Glutamatergic neuron (in vitro differentiated cells): ENCODE results near the gene CYLD. TPM values are rescaled to one million over a fixed set of nuclear protein-coding genes. Genes with fewer than 3 reads are reported as not detected.

Source experiments
- DNase-seq: peaks from one replicate; pipeline ENCODE4 v3.0.0; 2022
- H3K27ac Mint-ChIP-seq: one replicate; pipeline ENCODE4 v1.8.0; 2020; ENCODE audit warnings: mild to moderate bottlenecking, mixed read lengths, inconsistent platforms; ENCODE audit not compliant: unreplicated experiment
- H3K27me3 Mint-ChIP-seq: one replicate; pipeline ENCODE4 v1.8.0; 2020; ENCODE audit warnings: mild to moderate bottlenecking, moderate library complexity, mixed read lengths, inconsistent platforms; ENCODE audit not compliant: unreplicated experiment
- H3K36me3 Mint-ChIP-seq: one replicate; pipeline ENCODE4 v1.8.0; 2020; ENCODE audit warnings: mild to moderate bottlenecking, mixed read lengths, inconsistent platforms; ENCODE audit not compliant: unreplicated experiment
- H3K4me1 Mint-ChIP-seq: one replicate; pipeline ENCODE4 v1.8.0; 2020; ENCODE audit warnings: mild to moderate bottlenecking, low read depth, mixed read lengths, inconsistent platforms; ENCODE audit not compliant: unreplicated experiment
- H3K4me3 Mint-ChIP-seq: one replicate; pipeline ENCODE4 v1.8.0; 2020; ENCODE audit warnings: mild to moderate bottlenecking, mixed read lengths, inconsistent platforms; ENCODE audit not compliant: unreplicated experiment
- H3K9me3 Mint-ChIP-seq: one replicate; pipeline ENCODE4 v1.8.0; 2020; ENCODE audit warnings: mild to moderate bottlenecking, moderate library complexity, mixed read lengths, inconsistent platforms; ENCODE audit not compliant: unreplicated experiment
- CTCF ChIP-seq: fragments of 200-600 bp; sonication (generic); IDR thresholded peaks from one replicate; pipeline ENCODE4 v1.5.0; 2021; ENCODE audit not compliant: partially characterized antibody, unreplicated experiment
- total RNA-seq: library from RNA; stranded (reverse); fragmentation: NEBNext Ultra II Directional; extraction: Animal tissue kit (Norgen Biotek cat#: 25700); gene quantifications from one replicate; pipeline ENCODE4 v1.2.1, GENCODE V29; 2021; ENCODE audit not compliant: unreplicated experiment

Gene CYLD
- total RNA-seq, 1 donor from 2014 or later = 39.5 TPM

GRCh38 chr16:50697881-50698767, 43.8 kb upstream of the CYLD start:
- TF ChIP-seq CTCF = no peak
- Mint-ChIP-seq H3K4me3 (no peak overlapping the region), H3K27me3 (peaks cover 2% of the 10 kb centered on the region), H3K9me3 (peaks cover 5% of the 10 kb centered on the region), H3K27ac (no peak overlapping the region), H3K36me3 (no peaks in the 10 kb centered on the region), H3K4me1 (no peaks in the 10 kb centered on the region)
- no peak for DNase-seq

GRCh38 chr16:50699326-50700159, 42.3 kb upstream of the CYLD start:
- no peak overlapping the region for H3K27ac Mint-ChIP-seq
- no peaks in the 10 kb centered on the region for H3K4me1 Mint-ChIP-seq
- H3K27me3 Mint-ChIP-seq = peaks cover 2% of the 10 kb centered on the region
- H3K36me3 Mint-ChIP-seq = peaks cover 5% of the 10 kb centered on the region
- no peak for DNase-seq
- TF ChIP-seq CTCF = no peak
- H3K9me3 Mint-ChIP-seq = peaks cover 7% of the 10 kb centered on the region
- no peak overlapping the region for H3K4me3 Mint-ChIP-seq

GRCh38 chr16:50702725-50703124, 39.2 kb upstream of the CYLD start:
- peaks cover 20% of the 10 kb centered on the region for H3K36me3 Mint-ChIP-seq
- no peak overlapping the region for H3K4me3 Mint-ChIP-seq
- H3K27me3 Mint-ChIP-seq = peaks cover 2% of the 10 kb centered on the region
- no peaks in the 10 kb centered on the region for H3K4me1 Mint-ChIP-seq
- H3K27ac Mint-ChIP-seq = no peak overlapping the region
- DNase-seq = no peak
- H3K9me3 Mint-ChIP-seq = peaks cover 4% of the 10 kb centered on the region
- TF ChIP-seq CTCF = no peak

- Mint-ChIP-seq H3K4me3 (no peak overlapping the region), H3K27ac (no peak overlapping the region)
Observed at GRCh38 chr16:50704245-50704644, 37.6 kb upstream of the CYLD start.

More at GRCh38 chr16:50704245-50704644, 37.6 kb upstream of the CYLD start:
- H3K9me3 Mint-ChIP-seq = peaks cover 4% of the 10 kb centered on the region
- peaks cover 20% of the 10 kb centered on the region for H3K36me3 Mint-ChIP-seq
- DNase-seq = no peak
- TF ChIP-seq CTCF = no peak
- no peaks in the 10 kb centered on the region for H3K4me1 Mint-ChIP-seq
- H3K27me3 Mint-ChIP-seq = peaks cover under 1% of the 10 kb centered on the region
